Measurements from ENCODE around the gene CBARP. TPM values are rescaled to one million over a fixed set of nuclear protein-coding genes. Genes with fewer than 3 reads are reported as not detected.

The CBARP gene
- total and polyA plus RNA-seq, 9 of the 15 experiments (the other 6 are each of a cell fraction or from before 2014, with no cell fraction given): 0.03 to 8.9 (median 1.2) TPM; not detected in 1

DNA sequence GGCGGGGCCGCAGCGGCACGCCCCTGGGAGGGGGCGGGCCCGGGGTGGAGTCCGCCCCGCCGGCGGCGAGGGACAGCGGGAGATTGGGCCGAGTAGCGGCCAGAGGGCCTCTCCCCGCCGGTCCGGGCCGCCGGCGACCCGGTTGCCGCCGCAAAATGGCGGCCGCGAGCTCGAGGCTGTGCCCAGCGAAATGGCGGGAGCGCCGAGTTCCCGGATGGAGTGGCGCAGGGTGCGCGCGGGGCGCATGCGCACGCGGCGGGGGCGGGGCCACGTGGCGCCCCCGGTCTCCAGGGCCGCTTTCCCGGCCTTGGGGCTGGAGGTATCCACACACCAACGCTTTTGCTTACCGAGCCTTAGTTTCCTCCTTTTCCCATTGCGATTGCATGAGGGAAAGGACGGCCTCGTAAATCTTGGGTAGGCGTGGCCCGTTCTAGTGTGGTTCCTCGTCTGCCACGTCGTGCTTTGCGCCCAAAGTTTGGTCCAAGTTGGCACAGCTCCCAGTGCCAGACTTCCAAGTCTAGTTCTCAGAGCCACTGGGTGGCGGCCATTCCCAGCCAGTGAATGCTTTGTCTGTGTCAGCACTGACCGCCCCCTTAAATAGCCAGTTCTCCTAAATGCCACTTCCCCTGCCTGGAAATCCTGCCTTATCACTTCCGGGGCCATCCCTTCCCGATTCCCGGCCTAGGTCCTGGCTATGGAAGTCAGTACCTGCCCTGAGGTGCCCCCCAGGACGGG, 31.8 kb upstream of the CBARP start (continued):
- TF ChIP-seq, protein P1, sequence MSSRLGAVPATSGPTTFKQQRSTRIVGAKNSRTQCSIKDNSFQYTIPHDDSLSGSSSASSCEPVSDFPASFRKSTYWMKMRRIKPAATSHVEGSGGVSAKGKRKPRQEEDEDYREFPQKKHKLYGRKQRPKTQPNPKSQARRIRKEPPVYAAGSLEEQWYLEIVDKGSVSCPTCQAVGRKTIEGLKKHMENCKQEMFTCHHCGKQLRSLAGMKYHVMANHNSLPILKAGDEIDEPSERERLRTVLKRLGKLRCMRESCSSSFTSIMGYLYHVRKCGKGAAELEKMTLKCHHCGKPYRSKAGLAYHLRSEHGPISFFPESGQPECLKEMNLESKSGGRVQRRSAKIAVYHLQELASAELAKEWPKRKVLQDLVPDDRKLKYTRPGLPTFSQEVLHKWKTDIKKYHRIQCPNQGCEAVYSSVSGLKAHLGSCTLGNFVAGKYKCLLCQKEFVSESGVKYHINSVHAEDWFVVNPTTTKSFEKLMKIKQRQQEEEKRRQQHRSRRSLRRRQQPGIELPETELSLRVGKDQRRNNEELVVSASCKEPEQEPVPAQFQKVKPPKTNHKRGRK (tag; IDR thresholded peaks at IDR 0.05): no peak
- TF ChIP-seq, protein P2, sequence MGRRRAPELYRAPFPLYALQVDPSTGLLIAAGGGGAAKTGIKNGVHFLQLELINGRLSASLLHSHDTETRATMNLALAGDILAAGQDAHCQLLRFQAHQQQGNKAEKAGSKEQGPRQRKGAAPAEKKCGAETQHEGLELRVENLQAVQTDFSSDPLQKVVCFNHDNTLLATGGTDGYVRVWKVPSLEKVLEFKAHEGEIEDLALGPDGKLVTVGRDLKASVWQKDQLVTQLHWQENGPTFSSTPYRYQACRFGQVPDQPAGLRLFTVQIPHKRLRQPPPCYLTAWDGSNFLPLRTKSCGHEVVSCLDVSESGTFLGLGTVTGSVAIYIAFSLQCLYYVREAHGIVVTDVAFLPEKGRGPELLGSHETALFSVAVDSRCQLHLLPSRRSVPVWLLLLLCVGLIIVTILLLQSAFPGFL (CRISPR knock-in tag; IDR thresholded peaks at IDR 0.05): 0 out of 2 replicates have a peak, but pooled peaks have one; percentile 13
- TF ChIP-seq NRF1 (conservative IDR thresholded peaks at IDR 0.05 in 1 of 2, IDR thresholded peaks at IDR 0.05 in 1 of 2) (peak; percentile 97 to 98), ZNF589 (CRISPR knock-in tag; IDR thresholded peaks at IDR 0.05; ENCODE audit: low read depth) (no peak)
- TF ChIP-seq, protein P3, sequence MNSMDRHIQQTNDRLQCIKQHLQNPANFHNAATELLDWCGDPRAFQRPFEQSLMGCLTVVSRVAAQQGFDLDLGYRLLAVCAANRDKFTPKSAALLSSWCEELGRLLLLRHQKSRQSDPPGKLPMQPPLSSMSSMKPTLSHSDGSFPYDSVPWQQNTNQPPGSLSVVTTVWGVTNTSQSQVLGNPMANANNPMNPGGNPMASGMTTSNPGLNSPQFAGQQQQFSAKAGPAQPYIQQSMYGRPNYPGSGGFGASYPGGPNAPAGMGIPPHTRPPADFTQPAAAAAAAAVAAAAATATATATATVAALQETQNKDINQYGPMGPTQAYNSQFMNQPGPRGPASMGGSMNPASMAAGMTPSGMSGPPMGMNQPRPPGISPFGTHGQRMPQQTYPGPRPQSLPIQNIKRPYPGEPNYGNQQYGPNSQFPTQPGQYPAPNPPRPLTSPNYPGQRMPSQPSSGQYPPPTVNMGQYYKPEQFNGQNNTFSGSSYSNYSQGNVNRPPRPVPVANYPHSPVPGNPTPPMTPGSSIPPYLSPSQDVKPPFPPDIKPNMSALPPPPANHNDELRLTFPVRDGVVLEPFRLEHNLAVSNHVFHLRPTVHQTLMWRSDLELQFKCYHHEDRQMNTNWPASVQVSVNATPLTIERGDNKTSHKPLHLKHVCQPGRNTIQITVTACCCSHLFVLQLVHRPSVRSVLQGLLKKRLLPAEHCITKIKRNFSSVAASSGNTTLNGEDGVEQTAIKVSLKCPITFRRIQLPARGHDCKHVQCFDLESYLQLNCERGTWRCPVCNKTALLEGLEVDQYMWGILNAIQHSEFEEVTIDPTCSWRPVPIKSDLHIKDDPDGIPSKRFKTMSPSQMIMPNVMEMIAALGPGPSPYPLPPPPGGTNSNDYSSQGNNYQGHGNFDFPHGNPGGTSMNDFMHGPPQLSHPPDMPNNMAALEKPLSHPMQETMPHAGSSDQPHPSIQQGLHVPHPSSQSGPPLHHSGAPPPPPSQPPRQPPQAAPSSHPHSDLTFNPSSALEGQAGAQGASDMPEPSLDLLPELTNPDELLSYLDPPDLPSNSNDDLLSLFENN (IDR thresholded peaks at IDR 0.05; ENCODE audit: low read depth in 2 of 2, low read length in 2 of 2): no peak
- TF ChIP-seq, protein P4, sequence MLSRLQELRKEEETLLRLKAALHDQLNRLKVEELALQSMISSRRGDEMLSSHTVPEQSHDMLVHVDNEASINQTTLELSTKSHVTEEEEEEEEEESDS (CRISPR knock-in tag; IDR thresholded peaks at IDR 0.05): no peak
- TF ChIP-seq, protein P5, sequence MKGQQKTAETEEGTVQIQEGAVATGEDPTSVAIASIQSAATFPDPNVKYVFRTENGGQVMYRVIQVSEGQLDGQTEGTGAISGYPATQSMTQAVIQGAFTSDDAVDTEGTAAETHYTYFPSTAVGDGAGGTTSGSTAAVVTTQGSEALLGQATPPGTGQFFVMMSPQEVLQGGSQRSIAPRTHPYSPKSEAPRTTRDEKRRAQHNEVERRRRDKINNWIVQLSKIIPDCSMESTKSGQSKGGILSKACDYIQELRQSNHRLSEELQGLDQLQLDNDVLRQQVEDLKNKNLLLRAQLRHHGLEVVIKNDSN (CRISPR knock-in tag; IDR thresholded peaks at IDR 0.05): peak; percentile 81

Data from K562 (cell line).